ENCODE data around the gene SIRPG. TPM values are rescaled to one million over a fixed set of nuclear protein-coding genes. Genes with fewer than 3 reads are reported as not detected.

Gene SIRPG
- total RNA-seq, 1 donor from 2014 or later = not detected

DNA sequence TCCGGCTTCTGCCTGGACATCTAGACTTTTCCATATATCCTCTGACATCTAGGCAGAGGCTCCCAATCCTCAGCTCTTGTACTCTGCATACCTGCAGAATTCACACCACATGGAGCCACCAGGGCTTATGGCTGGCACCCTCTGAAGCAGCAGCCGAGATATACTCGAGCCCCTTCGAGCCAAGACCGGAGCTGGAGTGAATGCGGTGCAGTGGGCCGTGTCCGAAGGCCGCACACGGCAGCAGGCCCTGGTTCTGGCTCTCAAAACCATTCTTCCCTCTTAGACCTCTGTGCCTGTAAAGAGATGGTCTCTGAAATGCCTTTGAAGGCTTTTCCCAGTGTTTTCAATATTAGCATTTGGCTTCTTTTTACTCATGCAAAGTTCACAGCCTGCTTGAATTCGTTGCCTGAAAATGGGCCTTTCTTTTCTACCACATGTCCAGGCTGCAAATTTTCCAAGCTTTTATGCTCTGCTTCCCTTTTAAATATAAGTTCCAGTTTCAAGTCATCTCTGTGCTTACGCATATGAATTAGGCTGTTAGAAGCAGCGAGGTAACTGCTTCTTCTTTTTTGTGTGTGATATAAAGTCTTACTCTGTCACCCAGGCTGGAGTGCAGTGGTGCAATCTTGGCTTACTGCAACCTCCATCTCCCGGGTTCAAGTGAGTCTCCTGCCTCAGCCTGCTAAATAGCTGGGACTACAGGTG is 33.9 kb downstream of the SIRPG start:
- Histone ChIP-seq H3K9me3 (replicated peaks) (peaks cover 12% of the 10 kb centered on the region), H3K27me3 (ENCODE audit: low read depth) (peaks cover 50% of the 10 kb centered on the region), H3K27ac (replicated peaks) (no peak overlapping the region), H3K4me1 (no peaks in the 10 kb centered on the region), H3K36me3 (no peaks in the 10 kb centered on the region), H3K4me3 (no peak overlapping the region)
- DNase-seq = no peak
- TF ChIP-seq, protein P1, sequence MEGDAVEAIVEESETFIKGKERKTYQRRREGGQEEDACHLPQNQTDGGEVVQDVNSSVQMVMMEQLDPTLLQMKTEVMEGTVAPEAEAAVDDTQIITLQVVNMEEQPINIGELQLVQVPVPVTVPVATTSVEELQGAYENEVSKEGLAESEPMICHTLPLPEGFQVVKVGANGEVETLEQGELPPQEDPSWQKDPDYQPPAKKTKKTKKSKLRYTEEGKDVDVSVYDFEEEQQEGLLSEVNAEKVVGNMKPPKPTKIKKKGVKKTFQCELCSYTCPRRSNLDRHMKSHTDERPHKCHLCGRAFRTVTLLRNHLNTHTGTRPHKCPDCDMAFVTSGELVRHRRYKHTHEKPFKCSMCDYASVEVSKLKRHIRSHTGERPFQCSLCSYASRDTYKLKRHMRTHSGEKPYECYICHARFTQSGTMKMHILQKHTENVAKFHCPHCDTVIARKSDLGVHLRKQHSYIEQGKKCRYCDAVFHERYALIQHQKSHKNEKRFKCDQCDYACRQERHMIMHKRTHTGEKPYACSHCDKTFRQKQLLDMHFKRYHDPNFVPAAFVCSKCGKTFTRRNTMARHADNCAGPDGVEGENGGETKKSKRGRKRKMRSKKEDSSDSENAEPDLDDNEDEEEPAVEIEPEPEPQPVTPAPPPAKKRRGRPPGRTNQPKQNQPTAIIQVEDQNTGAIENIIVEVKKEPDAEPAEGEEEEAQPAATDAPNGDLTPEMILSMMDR (IDR thresholded peaks at IDR 0.05; ENCODE audit: borderline replicate concordance) = no peak
- intact Hi-C loops (cut with micrococcal nuclease) = no loop called here

DNA sequence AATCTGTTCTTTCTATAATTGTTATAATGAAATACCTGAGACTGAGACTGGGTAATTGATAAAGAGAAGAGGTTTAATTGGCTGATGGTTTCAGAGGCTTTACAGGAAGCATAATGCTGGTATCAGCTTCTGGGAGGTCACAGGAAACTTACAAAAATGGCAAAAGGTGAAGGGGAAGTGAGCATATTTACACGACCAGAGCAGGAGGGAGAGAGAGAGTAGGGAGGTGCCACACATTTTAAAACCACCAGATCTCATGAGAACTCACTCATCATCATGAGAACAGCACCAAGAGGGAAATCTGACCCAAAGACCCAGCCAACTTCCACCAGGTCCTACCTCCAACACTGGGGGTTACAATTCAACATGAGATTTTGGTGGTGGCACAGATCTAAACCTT is 35.1 kb downstream of the SIRPG start:
- no peaks in the 10 kb centered on the region for H3K36me3 ChIP-seq
- H3K27me3 ChIP-seq (ENCODE audit: low read depth) = peaks cover 41% of the 10 kb centered on the region
- no peaks in the 10 kb centered on the region for H3K4me1 ChIP-seq
- H3K27ac ChIP-seq (replicated peaks) = no peak overlapping the region
- TF ChIP-seq, protein P1 (IDR thresholded peaks at IDR 0.05; ENCODE audit: borderline replicate concordance) = no peak
- peaks cover 18% of the 10 kb centered on the region for H3K9me3 ChIP-seq (replicated peaks)
- no peak for DNase-seq
- no peak overlapping the region for H3K4me3 ChIP-seq
- intact Hi-C loops (cut with micrococcal nuclease) = no loop called here

DNA sequence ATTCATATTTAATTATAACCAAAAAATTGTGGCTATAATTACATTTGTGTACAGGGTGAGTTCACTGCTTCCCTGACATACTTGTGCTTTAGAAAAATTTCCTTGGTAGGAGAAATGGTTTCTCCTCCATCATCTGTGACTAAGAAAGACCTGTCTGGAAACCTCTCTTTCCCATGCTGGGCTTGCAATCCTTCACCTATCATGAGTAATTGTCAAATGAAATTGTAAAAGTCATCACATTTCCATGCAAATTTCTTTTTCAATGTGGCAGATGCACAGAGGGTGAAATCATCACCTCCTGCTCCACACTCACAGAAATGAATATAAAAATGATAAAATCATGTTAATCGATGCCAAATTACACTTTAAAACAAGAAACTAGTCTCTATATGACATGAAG is 36.3 kb downstream of the SIRPG start:
- no peak for DNase-seq
- intact Hi-C loops (cut with micrococcal nuclease) = no loop called here
- H3K9me3 ChIP-seq (replicated peaks) = peaks cover 18% of the 10 kb centered on the region
- H3K27ac ChIP-seq (replicated peaks) = no peak overlapping the region
- H3K27me3 ChIP-seq (ENCODE audit: low read depth) = peaks cover 37% of the 10 kb centered on the region
- H3K4me1 ChIP-seq = no peaks in the 10 kb centered on the region
- no peak overlapping the region for H3K4me3 ChIP-seq
- H3K36me3 ChIP-seq = no peaks in the 10 kb centered on the region
- TF ChIP-seq, protein P1 (IDR thresholded peaks at IDR 0.05; ENCODE audit: borderline replicate concordance) = no peak

DNA sequence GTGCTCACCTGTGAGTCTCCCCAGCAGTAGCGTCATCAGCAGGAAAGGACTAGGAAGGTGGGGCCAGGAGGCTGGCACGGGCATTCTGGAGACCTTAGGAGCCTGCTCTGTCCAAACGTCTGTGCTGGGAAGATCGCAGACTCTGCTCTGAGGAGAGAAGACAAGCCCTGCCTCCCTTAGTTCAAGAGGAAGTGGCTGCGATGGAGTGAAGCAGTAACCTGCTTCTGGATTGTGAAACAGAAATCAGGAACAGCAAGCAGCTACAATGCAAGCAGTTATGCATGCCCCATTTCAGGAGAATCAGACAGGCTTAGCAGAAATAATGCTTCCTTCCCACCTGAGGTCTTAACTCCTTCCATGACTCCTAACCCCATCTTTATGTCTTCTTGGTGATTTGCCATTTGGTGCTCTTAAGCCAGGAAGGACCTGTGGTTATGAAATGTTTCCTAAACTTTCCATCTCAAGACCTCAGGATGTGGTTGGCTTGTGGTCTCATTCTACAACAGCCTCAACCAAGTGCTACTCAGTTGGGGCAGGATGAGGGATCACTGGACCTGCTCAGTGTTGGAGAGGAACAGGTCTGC is 37.6 kb downstream of the SIRPG start, which contains the start of gene SIRPB1:
Gene SIRPB1 (minus strand): TSS at position 149 of the 584 bp plus-strand sequence. CDS start 65 bp downstream, at position 84.
- peaks cover 25% of the 10 kb centered on the region for H3K27me3 ChIP-seq (ENCODE audit: low read depth)
- no peak for DNase-seq
- no peaks in the 10 kb centered on the region for H3K4me1 ChIP-seq
- H3K27ac ChIP-seq (replicated peaks) = no peak within 1 kb of the TSS
- intact Hi-C loops (cut with micrococcal nuclease) = no loop called here
- no peak within 1 kb of the TSS for H3K4me3 ChIP-seq
- H3K36me3 ChIP-seq = no peaks in the 10 kb centered on the region
- TF ChIP-seq, protein P1 (IDR thresholded peaks at IDR 0.05; ENCODE audit: borderline replicate concordance) = no peak
- H3K9me3 ChIP-seq (replicated peaks) = peaks cover 18% of the 10 kb centered on the region

DNA sequence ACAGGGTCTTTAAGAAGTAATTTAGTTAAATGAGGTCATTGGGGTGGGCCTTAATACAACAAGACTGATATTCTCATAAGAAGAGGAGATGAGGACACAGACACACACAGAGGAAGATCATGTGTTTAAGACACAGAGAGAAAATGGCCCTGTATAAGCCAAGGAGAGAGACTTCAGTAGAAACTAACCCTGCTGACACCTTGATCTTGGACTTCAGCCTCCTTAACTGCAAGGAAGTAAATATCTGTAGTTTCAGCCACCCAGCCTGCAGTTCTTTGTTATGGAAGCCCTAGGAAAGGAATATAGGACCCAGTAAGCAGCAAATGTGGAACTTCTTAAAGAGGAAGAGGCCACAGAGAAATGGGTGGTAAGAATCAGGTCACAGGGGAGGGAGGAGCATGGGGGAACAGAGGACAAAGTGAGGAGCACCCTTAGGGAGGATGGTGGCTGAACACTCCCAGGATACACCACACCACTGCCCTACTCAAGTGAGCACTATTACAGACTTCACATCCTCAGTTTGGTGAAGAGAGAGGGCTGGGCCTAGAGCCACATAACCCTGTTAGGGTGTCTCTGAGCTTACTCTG is 38.5 kb downstream of the SIRPG start:
- H3K4me1 ChIP-seq = no peaks in the 10 kb centered on the region
- H3K9me3 ChIP-seq (replicated peaks) = peaks cover 18% of the 10 kb centered on the region
- intact Hi-C loops (cut with micrococcal nuclease) = no loop called here
- peaks cover 19% of the 10 kb centered on the region for H3K27me3 ChIP-seq (ENCODE audit: low read depth)
- no peak for DNase-seq
- H3K36me3 ChIP-seq = no peaks in the 10 kb centered on the region
- H3K4me3 ChIP-seq = no peak overlapping the region
- no peak overlapping the region for H3K27ac ChIP-seq (replicated peaks)
- TF ChIP-seq, protein P1 (IDR thresholded peaks at IDR 0.05; ENCODE audit: borderline replicate concordance) = no peak

Data from left ventricle myocardium inferior (tissue), 1 donor.